Midbrain (tissue), 1 donor: ENCODE results near the gene CADPS2.

Source experiments
- DNase-seq: peaks from one replicate; lab custom pipeline; 2025; lab: John Stamatoyannopoulos, UW

Gene CADPS2

DNA sequence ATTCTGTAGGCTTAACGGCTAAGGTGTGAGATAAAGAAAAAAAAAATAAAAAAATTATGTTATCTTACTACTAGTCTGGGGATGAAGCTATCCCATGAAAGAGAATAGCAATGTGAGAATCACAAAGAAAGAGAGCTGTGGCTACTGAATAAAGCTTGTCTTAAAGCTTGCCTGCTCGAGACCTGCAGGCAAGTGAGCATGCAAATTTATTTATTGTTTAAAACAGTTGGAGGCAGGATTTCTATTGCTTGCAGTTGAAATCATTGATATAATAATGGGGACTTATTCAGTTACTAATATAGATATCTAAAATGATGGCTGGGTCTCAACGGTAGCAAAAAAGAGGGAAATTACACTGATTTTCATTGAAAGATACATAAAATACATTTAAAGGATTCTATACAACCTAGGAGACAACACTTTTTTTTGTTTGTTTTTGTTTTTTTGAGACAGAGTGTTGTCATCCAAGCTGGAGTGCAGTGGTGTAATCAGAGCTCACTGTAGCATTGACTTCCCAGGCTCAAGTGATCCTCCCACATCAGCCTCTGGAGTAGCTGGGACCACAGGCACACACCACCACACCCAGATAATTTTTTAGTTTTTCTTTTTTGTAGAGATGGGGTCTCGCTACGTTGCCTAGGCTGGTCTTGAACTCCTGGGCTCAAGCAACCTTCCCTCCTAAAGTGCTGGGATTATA, 437.2 kb downstream of the CADPS2 start:
- DNase-seq, result no peak

DNA sequence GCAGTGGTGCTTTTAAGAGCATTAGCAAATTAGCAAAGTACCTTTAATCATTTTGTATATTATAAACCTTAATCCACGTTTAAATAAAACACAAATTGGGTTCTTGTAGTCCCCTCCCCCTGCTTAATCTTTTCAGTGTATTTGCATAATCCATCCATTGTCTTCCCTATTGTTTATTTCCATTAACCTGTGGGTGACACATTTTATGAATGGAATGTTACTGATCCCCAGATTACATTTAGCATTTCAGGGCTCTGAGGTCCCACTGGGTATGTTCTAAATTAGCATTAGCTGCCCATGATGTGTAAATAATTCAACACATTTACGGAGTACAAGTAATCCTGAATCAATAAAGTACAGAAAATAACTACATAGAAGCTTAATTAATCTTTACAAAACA, 443.3 kb downstream of the CADPS2 start:
- no peak for DNase-seq

DNA sequence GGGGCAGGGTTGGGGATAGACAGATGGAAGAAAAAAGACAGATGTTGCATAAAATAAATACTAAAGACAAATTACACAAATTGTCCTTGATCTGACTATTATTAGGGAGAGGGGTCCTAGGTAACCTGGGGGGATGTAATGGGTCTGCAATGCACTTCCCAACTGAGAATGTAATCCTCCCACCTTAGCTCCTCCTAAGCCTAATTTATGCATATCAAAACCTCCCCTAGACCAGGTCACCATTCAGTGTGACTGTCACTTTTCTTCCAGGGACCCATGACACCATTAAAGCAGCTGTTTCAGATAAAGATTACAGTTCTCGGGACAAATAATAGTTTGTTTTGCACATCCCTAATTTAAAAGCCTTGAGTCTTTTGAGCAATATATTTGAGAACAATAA, 447.8 kb downstream of the CADPS2 start:
- no peak for DNase-seq

DNA sequence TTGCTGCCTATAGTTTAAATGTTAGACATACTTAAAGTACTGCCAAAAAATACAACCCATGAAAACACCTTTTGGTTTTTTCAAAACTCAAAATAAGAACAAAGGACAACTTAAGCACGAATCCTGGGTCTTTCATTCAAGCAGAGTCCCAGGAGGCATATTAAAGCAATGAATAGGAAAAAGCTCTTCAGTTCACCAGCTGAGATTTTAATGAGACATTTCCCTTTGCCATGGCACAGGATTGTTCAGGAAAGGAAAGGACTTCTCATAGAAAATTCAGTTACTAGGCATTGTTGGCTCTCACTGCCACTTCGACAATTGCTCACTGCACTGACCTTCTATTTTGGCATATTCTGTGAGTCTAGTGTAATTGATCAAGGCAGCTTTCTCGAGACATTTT, 448.3 kb downstream of the CADPS2 start:
- DNase-seq, result peak; percentile 7

DNA sequence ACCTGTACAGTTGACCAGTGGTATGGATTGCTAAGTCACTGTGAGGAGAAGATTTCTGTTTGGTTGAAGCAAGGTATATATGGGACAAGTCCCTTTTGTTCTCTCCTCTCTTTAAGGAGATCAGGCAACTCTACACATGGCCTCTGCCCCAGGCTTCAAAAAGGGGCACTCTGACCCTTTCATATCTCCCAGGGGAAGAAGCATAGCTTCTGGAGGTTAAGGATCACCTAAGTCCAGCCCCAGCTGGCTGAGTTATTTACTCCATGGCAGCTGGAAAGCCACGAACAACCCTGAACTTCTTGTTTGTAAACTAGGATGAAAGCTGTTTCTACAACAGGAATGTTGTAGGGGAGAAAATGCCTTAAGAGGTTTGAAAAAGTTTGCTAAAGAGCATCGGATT, 452.5 kb downstream of the CADPS2 start:
- no peak for DNase-seq

DNA sequence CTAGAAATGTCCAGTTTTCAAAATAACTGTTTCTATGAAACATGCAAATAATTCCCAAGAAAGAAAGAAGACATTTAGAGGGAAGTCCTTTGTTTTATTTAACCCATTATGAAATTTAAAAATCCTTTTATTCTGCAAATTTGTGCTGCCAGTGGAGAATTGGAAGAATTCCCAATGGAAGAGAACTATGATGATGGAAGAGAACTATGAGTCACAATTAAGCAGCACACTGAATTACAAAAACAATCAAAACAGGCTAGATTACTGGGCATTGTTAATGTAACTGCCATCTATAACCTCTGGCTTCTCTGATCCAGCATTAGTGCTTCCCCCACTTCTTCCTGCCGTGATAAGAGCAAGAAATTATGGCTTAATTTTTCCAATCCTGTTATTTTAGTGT, 455.6 kb downstream of the CADPS2 start:
- peak; percentile 2 for DNase-seq

DNA sequence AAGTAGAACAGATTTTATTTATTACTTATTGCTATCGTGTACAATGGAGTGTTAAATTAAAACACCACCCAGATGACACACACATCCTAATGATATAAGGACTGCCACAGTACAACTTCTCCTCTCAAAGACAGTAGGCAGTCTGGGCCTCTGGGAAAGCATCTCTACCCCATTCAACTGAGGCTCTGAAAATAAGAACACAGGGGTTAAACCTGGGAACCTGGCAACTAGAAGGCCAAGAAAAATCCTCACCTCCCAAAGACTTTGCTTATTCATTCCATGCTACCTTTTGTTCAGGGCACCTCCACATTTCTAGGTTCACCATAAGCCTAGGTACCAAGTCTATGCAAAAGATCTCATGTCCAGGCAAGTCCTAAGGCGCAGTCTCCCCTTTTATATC, 456.3 kb downstream of the CADPS2 start:
- no peak for DNase-seq

DNA sequence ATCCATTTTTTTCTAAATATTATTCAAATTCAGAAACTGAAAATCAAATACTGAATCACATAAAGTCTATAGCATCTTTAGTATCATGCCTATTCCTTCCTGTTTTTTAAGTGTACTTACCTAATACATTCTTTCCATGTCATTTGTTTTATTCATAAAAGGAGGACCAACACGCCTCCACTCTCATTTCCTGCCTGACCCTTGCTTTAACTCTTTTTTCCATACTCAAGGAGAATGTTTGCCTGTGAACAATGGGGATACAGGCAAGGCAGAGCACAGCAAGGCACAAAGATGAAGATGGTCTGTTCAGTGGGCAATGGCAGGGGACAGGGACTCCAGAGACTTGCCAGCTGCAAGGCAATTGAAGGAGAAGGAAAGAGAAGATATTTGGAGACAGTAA, 460.5 kb downstream of the CADPS2 start:
- no peak for DNase-seq

DNA sequence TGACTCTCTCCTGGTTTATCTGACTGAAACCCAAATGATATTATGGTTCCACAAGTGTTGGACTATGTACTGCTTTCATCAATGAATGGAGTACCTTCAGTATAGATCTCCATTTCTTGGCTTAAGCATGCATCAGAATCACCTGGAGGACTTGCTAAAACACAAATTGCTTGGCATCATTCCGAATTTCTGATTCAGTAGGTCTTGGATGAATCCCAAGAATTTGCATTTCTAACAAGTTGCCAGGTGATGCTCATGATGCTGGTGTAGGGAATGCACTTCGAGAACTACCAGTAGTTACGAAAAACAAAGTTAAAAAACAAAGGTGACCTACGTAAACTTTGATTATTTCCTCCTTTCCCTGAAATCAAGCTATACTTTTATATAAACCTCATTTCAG, 462.7 kb downstream of the CADPS2 start:
- DNase-seq, result no peak

DNA sequence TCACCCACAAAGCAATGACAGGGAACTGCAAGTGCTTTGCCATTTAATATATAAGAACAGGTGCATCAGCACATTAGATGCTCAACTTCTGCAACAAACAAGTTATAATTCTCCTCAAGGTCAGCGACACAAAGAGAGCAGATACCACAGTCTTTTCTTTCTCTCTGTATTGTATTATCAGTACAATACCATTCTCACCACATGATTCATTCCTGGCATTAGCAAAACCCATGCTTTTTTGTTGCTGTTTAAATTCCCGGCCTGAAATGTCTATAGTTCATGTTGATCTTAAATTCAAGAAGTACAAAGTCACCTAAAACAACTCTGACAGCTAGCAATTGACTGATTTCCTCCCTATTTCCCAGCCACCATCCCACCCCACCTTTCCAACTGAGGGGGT, 469.9 kb downstream of the CADPS2 start:
- DNase-seq, result no peak

DNA sequence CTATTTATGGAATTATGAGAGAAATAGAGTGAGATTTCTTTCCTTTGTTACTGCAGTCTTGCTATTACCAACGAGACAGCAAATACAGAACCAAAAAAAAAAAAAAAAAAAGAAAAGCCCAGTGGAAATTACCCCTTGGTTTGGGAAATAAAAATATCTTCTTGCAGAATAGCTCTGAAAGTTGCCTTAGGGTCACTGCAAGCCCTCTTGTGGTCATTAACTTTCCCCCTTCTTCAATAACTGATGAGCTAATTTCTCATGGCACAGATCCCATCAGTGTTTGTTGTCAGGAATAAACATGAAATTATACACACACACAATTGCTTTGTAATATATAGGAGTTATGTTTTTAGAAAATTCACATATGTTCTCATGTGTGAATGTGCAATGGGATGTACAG, 470.8 kb downstream of the CADPS2 start:
- DNase-seq, result no peak

DNA sequence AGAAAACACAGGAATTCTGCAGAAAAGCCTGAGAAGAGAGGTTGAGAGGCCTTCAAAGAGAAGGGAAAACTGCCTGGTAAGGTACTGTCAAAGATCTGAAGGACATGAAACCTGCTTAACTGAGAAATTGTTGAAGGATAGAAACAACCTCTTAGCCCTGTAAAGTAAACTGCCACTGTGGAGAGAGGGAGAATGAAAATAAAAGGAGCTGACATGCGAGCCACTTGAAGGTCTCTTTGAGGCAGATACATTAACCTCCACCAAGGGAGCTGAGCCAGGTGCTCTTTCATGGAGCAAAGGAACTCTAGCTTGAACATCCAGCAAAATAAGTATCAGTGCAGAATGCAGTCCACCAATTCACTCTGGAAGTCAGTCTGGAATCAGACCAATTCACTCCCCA, 472.9 kb downstream of the CADPS2 start:
- no peak for DNase-seq

DNA sequence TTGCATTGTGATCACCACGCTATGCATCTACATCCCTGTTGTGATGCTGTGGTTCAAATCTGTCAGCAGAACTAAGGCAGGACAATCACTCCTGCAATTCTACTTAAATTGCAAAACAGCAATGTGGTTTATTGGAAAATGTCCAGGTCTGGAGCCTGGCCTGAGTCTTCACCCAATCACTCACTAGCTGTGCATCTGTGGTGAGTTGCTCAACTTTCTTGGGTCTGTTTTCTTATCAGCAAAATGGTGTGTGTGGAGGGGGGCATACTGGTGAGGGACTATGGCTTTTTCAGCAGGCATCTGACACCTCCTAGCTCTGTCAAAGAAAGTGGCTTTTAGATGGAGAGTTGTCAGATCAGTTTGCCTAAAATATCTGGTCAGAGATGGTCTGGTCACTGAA, 473.4 kb downstream of the CADPS2 start:
- no peak for DNase-seq

DNA sequence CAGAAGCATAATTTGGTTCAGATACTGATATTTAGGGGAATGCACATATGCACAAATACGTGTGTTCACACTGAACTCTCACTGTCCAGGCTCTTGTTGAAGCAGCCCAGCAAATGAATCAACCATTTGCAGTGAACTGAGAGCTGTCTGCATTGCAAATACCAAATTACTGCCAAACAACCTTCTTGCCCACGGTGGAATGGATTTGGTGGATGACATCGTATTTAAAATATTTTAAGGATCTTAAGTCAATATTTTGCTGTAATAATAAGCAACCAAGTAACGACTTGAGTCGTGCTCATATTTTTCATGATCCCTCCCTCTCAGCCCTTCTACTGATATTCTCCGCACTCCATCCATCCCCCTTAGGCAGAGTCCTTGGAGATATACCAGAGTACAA, 473.8 kb downstream of the CADPS2 start:
- no peak for DNase-seq

DNA sequence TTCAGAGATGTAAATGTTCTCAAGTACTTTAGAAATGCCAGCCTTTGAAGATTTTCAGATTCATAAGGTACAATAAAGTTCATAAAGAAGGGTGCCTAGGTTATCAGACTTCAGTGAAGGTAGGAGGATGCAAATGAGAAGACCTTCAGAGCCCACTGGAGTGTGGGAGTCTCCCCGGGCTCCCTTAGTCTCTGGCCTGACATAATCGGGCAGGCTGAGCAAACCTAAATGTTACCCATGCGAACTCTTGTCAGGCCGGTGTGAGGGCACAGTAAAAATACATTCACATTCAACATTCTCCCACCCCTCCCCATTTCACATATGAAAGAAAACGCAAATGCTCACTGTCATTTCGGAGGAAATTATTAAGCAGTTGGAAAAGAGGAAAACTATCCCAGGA, 479.1 kb downstream of the CADPS2 start:
- DNase-seq, result no peak

DNA sequence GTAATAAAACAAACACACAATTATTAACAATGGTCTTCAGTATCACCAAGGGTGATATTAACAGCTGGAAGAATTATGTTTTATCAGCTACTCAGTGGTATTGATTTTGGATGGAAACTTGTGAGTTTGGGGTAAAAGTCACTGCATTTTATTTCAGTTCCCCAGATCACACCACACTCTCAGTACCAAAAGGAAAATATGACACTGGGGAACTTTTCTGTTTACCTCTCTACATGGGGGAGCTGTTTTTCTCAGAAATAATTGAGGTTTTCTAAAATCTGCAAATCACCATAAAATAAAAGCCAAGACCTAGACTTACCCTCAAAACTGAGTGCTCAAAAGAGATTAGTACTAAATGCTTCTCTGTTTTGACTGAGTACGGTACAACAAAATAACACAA, 483.1 kb downstream of the CADPS2 start:
- DNase-seq, result no peak

DNA sequence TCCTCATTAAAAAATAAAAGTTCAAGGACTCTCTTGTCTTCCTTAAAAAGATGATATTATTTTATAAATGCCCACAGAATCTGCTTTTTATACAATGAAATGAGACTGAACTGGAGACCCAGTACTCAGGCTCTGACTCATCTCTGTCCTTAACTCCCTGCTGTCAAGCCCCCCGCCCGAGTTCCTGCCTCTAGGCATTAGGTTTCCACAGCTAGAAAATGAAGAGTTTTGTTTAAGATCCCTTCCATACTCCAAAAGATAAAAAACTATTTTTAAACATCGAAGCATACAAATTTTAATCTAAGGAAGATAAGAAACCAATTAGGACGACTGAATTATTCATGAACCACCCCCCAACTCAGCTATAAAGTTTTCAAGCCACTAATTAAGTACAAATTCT, 484.0 kb downstream of the CADPS2 start:
- DNase-seq, result no peak

DNA sequence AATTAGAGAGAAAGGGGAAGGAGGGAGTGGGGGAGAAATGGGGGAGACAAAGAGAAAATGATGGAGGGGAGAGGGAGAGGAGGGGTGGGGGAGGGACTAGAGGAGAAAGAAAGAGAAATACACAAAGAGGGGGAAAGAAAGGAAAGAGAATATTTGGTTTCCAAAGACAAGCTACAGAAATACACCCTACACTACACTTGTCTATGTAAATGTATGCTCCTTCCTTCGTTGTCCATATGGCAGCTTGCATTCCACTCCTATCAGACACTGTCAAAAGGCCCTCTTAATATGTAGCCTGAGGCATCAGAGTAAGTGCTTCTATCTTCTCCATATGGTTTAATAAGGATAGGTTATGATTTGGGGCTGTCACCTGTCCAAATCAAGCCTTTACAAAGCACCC, 488.9 kb downstream of the CADPS2 start:
- no peak for DNase-seq

DNA sequence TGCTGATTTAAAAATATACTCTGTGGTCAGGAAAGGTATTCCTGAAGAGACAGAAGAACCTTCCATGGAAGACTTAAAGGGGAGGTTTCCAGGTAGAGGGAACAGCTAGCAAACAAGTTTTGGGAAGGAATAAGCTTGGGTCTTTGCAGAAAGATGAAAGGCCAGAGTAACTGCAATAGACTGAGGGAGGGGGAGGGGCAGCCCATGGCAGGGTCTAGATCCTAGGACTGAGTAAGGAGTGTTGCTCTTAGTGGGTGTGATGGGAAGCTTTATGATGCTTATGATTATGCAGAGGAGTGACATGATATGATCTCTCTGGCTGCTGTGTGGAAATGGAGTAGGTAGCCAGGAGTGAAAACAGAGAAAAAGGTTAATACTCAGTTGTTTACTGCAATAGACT, 491.7 kb downstream of the CADPS2 start:
- no peak for DNase-seq

DNA sequence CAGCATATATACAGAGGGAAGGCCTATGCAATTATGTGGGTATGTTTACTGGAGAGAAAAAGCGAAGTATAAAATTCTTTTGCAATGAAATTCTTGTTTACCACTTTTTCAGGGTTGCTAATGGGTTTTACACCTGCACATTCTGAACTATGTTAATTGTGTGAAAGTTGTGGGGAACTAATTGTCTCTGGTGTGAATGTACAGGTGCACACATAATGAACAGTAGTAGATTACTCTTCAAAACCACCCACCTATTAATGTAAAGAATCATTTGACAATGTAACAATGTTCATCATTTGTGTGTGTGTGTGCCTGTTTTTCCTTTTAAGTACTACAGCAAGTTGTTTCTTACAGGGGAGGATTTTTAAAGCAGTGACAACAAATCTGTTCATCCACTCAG, 501.7 kb downstream of the CADPS2 start:
- DNase-seq, result no peak

DNA sequence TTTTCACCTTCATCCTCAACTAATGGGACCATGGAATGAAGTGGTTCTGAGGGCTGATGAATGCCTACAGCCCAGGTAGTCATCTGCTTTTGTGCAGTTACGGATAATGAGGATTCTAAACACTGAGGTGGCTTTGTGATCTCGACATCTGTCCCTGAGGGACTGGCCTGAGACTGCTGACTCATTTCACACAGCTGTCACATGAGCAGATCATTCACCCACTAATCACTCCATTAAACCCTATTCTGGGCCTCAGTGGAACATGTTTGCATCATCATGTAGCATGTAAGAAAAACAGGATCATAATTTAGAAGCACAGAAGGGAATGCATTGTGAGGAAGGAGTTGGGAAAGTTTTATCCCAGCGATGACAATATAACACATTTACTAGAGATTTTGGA, 502.3 kb downstream of the CADPS2 start:
- no peak for DNase-seq

DNA sequence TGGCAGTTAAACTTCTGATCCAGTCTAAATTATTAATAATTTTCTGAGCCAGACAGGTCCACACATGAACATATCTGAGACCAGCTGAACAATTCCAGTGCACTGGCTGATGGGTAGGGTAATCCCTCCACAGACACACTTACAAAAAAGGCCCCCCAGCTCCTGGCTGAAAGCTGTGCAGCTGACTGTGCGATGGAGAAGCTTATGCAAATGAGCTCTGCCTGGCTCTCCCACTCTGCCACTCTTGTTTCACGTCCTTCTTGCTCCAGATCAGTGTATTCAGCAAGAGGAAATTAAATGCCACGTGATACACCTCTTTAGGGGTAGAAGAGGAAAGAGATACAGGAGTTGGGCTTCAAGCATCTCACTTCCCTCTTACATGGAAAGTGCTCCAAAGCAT, 505.3 kb downstream of the CADPS2 start:
- no peak for DNase-seq

DNA sequence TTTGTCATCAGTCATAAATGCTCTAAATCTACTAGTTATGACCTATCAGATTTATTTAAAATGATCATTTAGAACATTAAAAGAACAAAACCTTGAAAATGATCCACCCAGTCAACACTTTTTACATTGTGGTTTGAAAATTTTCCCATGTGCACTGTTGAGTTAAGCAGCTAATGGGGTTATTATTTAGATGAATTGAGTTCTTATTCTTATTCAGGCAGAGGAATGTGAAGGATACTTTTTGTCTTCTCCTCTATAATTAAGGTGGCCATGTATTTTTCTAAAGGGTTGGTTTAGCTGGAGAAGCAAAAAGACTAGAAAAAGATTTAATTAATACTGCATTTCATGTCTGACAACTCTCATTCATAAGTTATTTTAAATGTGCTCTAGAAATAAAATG, 506.8 kb downstream of the CADPS2 start:
- DNase-seq, result no peak

DNA sequence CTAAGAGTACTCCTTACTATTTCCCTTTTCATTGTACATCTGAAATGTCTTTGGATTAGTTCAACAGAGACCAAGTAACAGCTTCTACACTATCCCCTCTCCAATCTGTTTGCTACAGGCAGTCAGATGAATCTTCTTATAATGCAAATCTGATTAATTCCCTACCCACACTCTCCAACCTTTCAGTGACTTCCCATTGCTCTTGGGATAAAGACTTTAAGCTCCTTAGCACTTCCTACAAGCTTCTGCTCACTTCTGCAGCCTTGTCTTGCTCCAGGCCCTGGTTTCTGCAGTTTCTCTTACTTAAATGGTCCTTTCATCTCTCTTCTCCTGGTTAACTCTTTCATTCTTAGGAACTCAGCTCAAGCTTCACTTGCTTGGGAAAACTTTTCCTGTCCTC, 516.5 kb downstream of the CADPS2 start:
- no peak for DNase-seq
